ENCODE data around the gene MMP17. TPM values are rescaled to one million over a fixed set of nuclear protein-coding genes. Genes with fewer than 3 reads are reported as not detected.

The MMP17 gene
- 22.9 TPM for total RNA-seq

DNA sequence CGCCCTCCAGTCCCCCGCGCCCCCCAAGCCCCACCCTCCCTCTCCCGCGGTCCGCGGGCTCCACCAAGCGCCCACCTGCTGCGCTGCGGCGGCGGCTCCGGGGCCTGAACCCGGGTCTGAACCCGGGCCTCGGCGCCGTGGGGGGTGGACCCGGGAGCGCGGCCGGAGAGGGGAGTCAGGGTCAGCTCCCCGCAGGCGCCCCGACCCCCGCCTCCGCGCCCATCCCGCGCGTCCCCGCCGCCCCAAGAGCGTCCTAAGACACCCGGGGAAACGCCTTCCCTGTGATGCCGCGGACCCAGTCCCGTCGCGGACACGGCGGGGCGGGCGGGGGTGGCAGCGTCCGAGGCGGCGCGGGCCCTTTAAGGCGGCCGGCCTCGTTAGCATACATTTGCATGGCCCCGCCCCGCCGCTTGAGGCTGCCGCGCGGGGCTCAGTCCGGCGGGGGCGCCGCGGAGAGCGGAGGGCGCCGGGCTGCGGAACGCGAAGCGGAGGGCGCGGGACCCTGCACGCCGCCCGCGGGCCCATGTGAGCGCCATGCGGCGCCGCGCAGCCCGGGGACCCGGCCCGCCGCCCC, at the start of gene MMP17:
Gene MMP17 (plus strand): TSS at position 433 of the 574 bp plus-strand sequence. CDS start 102 bp downstream, at position 535.

DNA sequence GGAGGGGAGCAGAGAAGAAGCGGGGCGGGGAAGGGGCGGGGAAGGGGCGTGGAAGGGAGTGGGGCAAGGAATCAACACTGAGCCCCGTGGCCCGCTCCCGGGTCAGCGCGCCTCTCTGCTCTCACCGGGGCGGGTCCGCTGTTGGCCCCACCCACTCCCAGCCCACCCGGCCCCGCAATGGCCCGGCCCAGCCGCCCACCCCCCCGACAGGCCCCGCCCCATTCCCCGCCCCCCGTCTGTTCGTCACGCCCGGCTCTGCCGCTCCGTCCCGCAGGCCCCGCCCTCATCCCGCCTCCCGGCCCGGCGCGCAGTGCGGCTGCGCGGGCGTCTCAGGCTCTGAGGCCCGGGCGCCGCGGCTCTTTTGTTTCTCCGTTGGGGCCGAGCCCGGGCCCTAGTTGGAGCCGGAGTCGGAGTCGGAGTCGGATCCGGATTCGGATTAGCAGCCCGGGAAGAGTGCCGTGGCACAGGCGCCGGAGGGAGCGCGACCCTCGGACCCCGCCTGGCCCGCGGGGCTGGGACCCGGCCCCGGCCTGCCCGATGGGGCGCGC, 66.2 kb downstream of the MMP17 start, which contains the start of gene ULK1:
Gene ULK1 (plus strand): TSS at position 310 of the 548 bp plus-strand sequence. CDS start 380 bp downstream, outside the sequence.

Other genes with a start within 250 kb of the MMP17 start
- 55.6 TPM for gene SFSWAP, start 117.3 kb upstream of the MMP17 start, total RNA-seq
- 30.1 TPM for gene ULK1, start 66.2 kb downstream of the MMP17 start, total RNA-seq
- gene PUS1, start 100.9 kb downstream of the MMP17 start, total RNA-seq, result 9.0 TPM
- 44.3 TPM for gene EP400, start 121.5 kb downstream of the MMP17 start, total RNA-seq